K562 (cell line): ENCODE data around the gene EIF5. TPM values are rescaled to one million over a fixed set of nuclear protein-coding genes. Genes with fewer than 3 reads are reported as not detected.

Experiments
- ATAC-seq: fragments of 200-7000 bp; cut with Tn5 transposase; 3 replicates; pipeline ENCODE4 v1.9.1; 2020; ENCODE audit warnings: moderate library complexity
- BruUV-seq: library from RNA; stranded (reverse); fragments of 400-500 nt; replicated peaks from 2 replicates; lab custom pipeline; 2021; lab: Mats Ljungman, UMichigan
- CTCF ChIA-PET: fragments of 300-600 bp; formaldehyde crosslinking; extraction: SDS; loops from one replicate; lab custom pipeline; 2021; ENCODE audit warnings: low intra/inter-chr PET ratio; lab: Yijun Ruan, JAX
- POLR2A ChIA-PET: fragments of 300-600, 350-650 bp; sonication (Branson Sonifier 250); formaldehyde crosslinking; extraction: SDS; loops from one replicate; lab custom pipeline; 2021; ENCODE audit warnings: antibody characterized with exemption, inconsistent platforms; lab: Yijun Ruan, JAX
- DNase-seq, 4 experiments: peaks; one replicate each; pipeline versions ENCODE4 v3.0.0 to v3.0.0-alpha.2; 2011 to 2018; ENCODE audit warnings: low spot score in 3 of 4, mixed read lengths in 3 of 4; ENCODE audit errors: extremely low read depth in 1 of 4
- FAIRE-seq: peaks from 2 replicates; lab custom pipeline; 2011; peaks lifted over from hg19 to GRCh38; lab: Jason Lieb, UNC
- H2AFZ ChIP-seq: 2 replicates; pipeline ENCODE4 v1.6.0; 2011; ENCODE audit warnings: low read depth, low read length, control low read depth, inconsistent platforms
- H3K27ac ChIP-seq: fragments of 200-600 bp; 3 replicates; pipeline ENCODE4 v1.8.0; 2011; ENCODE audit warnings: low read depth, mild to moderate bottlenecking, control low read depth, inconsistent platforms, low read length, moderate library complexity, mixed read lengths; ENCODE audit errors: extremely low read depth
- H3K27me3 ChIP-seq, 2 experiments: fragments of 300-600 bp in 1 of 2; 2 replicates in 1 of 2; 3 replicates in 1 of 2; pipeline versions ENCODE4 v1.6.0 to v1.8.0; 2011; ENCODE audit warnings: inconsistent platforms in 2 of 2, low read length in 2 of 2, mild to moderate bottlenecking in 1 of 2, mixed read lengths in 1 of 2, moderate library complexity in 1 of 2; ENCODE audit not compliant: control insufficient read depth in 2 of 2, insufficient read depth in 2 of 2
- H3K36me3 ChIP-seq: fragments of 300-600 bp; 3 replicates; pipeline ENCODE4 v1.8.0; 2011; ENCODE audit warnings: mild to moderate bottlenecking, low read length, inconsistent platforms; ENCODE audit not compliant: control insufficient read depth, insufficient read depth
- H3K4me1 ChIP-seq, 2 experiments: fragments of 200-600 bp in 1 of 2; replicated peaks in 1 of 2; 2 replicates in 1 of 2; 3 replicates in 1 of 2; pipeline versions ENCODE4 v1.5.1 to v1.8.0; 2011; ENCODE audit warnings: inconsistent platforms in 2 of 2, low read length in 2 of 2, mild to moderate bottlenecking in 1 of 2, mixed read lengths in 1 of 2, moderate library complexity in 1 of 2; ENCODE audit not compliant: control insufficient read depth in 2 of 2, insufficient read depth in 2 of 2
- H3K4me2 ChIP-seq: 2 replicates; pipeline ENCODE4 v1.6.1; 2011; ENCODE audit warnings: low read length, control low read depth, inconsistent platforms, mixed read lengths; ENCODE audit not compliant: insufficient read depth
- H3K4me3 ChIP-seq: fragments of 200-600 bp; sonication (generic), shearing (Covaris generic); 2 replicates; pipeline ENCODE4 v1.5.1; 2016; ENCODE audit warnings: control low read depth, inconsistent platforms
- H3K79me2 ChIP-seq: fragments of 200-600 bp; 3 replicates; pipeline ENCODE4 v1.8.0; 2011; ENCODE audit warnings: low read length, inconsistent platforms; ENCODE audit not compliant: control insufficient read depth, insufficient read depth
- H3K9ac ChIP-seq, 2 experiments: 2 replicates each; pipeline versions ENCODE4 v1.6.0 to v1.6.1; 2011; ENCODE audit warnings: low read depth in 2 of 2, low read length in 2 of 2, control low read depth in 1 of 2, inconsistent platforms in 1 of 2, mild to moderate bottlenecking in 1 of 2, mixed read lengths in 1 of 2; ENCODE audit not compliant: insufficient read depth in 1 of 2
- H3K9me1 ChIP-seq: one replicate; pipeline ENCODE4 v1.6.0; 2011; ENCODE audit warnings: inconsistent platforms, mild to moderate bottlenecking, low read length, moderate library complexity; ENCODE audit not compliant: control insufficient read depth, insufficient read depth
- H3K9me3 ChIP-seq: replicated peaks from 2 replicates; pipeline ENCODE4 v1.5.1; 2011; ENCODE audit warnings: low read depth, low read length, inconsistent platforms; ENCODE audit not compliant: control insufficient read depth, insufficient read depth
- H4K20me1 ChIP-seq: replicated peaks from 2 replicates; pipeline ENCODE4 v1.6.1; 2011; ENCODE audit warnings: low read length, inconsistent platforms, mixed read lengths; ENCODE audit not compliant: control insufficient read depth, insufficient read depth
- BRCA1 ChIP-seq, 2 experiments: fragments of 450-650 bp in 1 of 2; sonication (generic) in 1 of 2; formaldehyde crosslinking in 1 of 2; IDR thresholded peaks; 2 replicates each; pipeline versions ENCODE4 v1.5.0 to v1.6.1; 2017 to 2020; ENCODE audit warnings: mild to moderate bottlenecking in 1 of 2, missing genetic modification reagents in 1 of 2
- CGGBP1 ChIP-seq: fragments of 250-450 bp; sonication (Bioruptor Pico); IDR thresholded peaks from 2 replicates; pipeline ENCODE4 v1.9.0; 2021; ENCODE audit warnings: mild to moderate bottlenecking
- DIDO1 ChIP-seq: fragments of 450-650 bp; IDR thresholded peaks from 2 replicates; pipeline ENCODE4 v1.6.1; 2016; ENCODE audit warnings: low read depth, missing biosample characterization, missing genetic modification characterization
- HCFC1 ChIP-seq: IDR thresholded peaks from 2 replicates; pipeline ENCODE4 v1.6.1; 2012; ENCODE audit warnings: low read depth, low read length, improper control_type of control experiment
- PRPF4 ChIP-seq: fragments of 200-400 bp; formaldehyde crosslinking; IDR thresholded peaks from one replicate; pipeline ENCODE4 v1.6.1; 2017; ENCODE audit warnings: low read length, low read depth, mild to moderate bottlenecking; ENCODE audit not compliant: insufficient read depth, poor library complexity, severe bottlenecking
- TBP ChIP-seq: optimal IDR thresholded peaks from 2 replicates; pipeline ENCODE3; 2011; ENCODE audit warnings: low read depth, low read length, improper control_type of control experiment
- TEAD4 ChIP-seq, 2 experiments: sonication (generic) in 1 of 2; formaldehyde crosslinking in 1 of 2; IDR thresholded peaks; 2 replicates each; pipeline versions ENCODE4 v1.6.1 to v1.8.0; 2012 to 2022; ENCODE audit warnings: borderline replicate concordance in 1 of 2, inconsistent platforms in 1 of 2, low read length in 1 of 2, mild to moderate bottlenecking in 1 of 2, missing genetic modification reagents in 1 of 2
- ZBED1 ChIP-seq: IDR thresholded peaks from 2 replicates; pipeline ENCODE4 v1.6.1; 2014
- WGBS: fragments of 100-300 bp; shearing (Covaris generic); methylation state at CpG from one replicate; pipeline ENCODE4 v1.1.6; 2016; ENCODE audit warnings: low coverage, mixed read lengths; ENCODE audit not compliant: insufficient coverage; ENCODE audit errors: missing lambda C conversion rate; 5-methylcytosine and 5-hydroxymethylcytosine counted together
- in situ Hi-C: fragments of 300-500 bp; cut with MboI; formaldehyde crosslinking; loops from 4 replicates; pipeline ENCODE4 v1.15.0; 2018; ENCODE audit warnings: inconsistent platforms, mixed read lengths
- intact Hi-C: fragments of 100-400 bp; cut with micrococcal nuclease; formaldehyde crosslinking; loops from 2 replicates; pipeline ENCODE4 v1.14.2; 2022
- polyA plus RNA-seq, 8 experiments: library from polyadenylated mRNA; depleted of rRNA in 4 of 8; stranded (reverse) in 5 of 8; unstranded in 3 of 8; fragments of >200 nt; fragmentation: Nextera tagmentation in 2 of 8; fragmentation: Illumina TruSeq in 1 of 8; extraction: Ambion mirVana in 2 of 8; extraction: Trizol in 1 of 8; gene quantifications; 2 replicates each; pipeline versions ENCODE4 v1.2.1 to v1.2.3, GENCODE V29; 2011 to 2014; ENCODE audit warnings: inconsistent platforms in 1 of 8, missing spikeins in 1 of 8
- total RNA-seq, 7 experiments: library from RNA; depleted of rRNA in 6 of 7; stranded (reverse); fragments of >200 nt in 6 of 7; fragmentation: Illumina TruSeq in 2 of 7; extraction: Trizol in 2 of 7; gene quantifications; 2 replicates each; pipeline versions ENCODE4 v1.2.1 to v1.2.3, GENCODE V29; 2011 to 2021; ENCODE audit warnings: low replicate concordance in 1 of 7

EIF5 gene
- total and polyA plus RNA-seq, 9 of the 15 experiments (the other 6 are each of a cell fraction or from before 2014, with no cell fraction given) = 92.7 to 442 (median 190) TPM

DNA sequence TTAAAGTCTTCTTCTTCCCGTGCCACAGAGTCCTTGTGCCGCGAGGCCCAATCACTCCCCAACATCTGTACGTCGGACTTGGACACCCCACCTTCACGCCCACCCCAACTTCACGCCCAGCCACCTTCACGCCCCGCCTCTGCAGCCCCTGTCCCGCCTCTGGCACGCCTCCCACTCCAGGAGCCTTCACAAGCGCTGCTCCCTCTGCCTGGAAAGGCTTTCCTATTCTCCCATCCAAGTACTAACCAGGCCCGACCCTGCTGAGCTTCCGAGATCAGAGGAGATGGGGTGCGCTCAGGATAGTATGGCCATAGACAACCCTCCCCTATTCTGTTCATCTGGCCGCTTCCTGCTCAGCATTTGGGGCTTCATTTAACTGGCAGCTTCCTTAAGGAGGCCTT, 17.3 kb upstream of the EIF5 start:
- intact Hi-C loops (no loop called here), in situ Hi-C loops (no loop called here)
- TF ChIP-seq ZBED1 (no peak), TBP (peak; percentile 45), PRPF4 (no peak), HCFC1 (no peak), CGGBP1 (CRISPR knock-in tag) (no peak), BRCA1 (IDR thresholded peaks at IDR 0.05) (no peak), BRCA1 (CRISPR knock-in tag; IDR thresholded peaks at IDR 0.05) (no peak), DIDO1 (tag) (no peak), TEAD4 (IDR thresholded peaks at IDR 0.05; ENCODE audit: low read length) (no peak), TEAD4 (CRISPR knock-in tag; IDR thresholded peaks at IDR 0.05; ENCODE audit: borderline replicate concordance) (no peak)

More for the DNA sequence above, 17.3 kb upstream of the EIF5 start:
- no peak overlapping the region for H2AFZ ChIP-seq
- H3K36me3 ChIP-seq = no peaks in the 10 kb centered on the region
- DNase-seq (peak in 2 of 4 experiments; percentile 33 to 35), ATAC-seq (no peak), FAIRE-seq (no peak)
- H3K9me1 ChIP-seq = no peaks in the 10 kb centered on the region
- POLR2A ChIA-PET = interaction anchor here (0.9 to 3.3 kb wide), 2 partner anchors 9 to 12 kb away, joined by 3 to 12 read pairs; no protein-coding TSS in a partner anchor
- no peak overlapping the region for H3K4me2 ChIP-seq
- CTCF ChIA-PET = no interaction called here
- H3K4me3 ChIP-seq = no peak overlapping the region
- BruUV-seq = no TSS peak
- H3K4me1 ChIP-seq = peaks cover 20 to 42% of the 10 kb centered on the region in 2 experiments
- no peaks in the 10 kb centered on the region for H4K20me1 ChIP-seq
- H3K79me2 ChIP-seq = no peaks in the 10 kb centered on the region
- H3K9ac ChIP-seq = 0 out of 4 replicates have a peak overlapping the region, but pooled peaks of 1 of the 2 experiments have one; percentile 23
- no peaks in the 10 kb centered on the region for H3K9me3 ChIP-seq
- H3K27me3 ChIP-seq = no peaks in the 10 kb centered on the region
- H3K27ac ChIP-seq = no peak overlapping the region
- 77% methylated on average over 9 of the region's 16 CpGs for WGBS
